ENCODE results near the gene TUBA4A. TPM values are rescaled to one million over a fixed set of nuclear protein-coding genes. Genes with fewer than 3 reads are reported as not detected.
"Not testable (repeated sequence)": the region's sequence is repeated elsewhere in the genome, so short reads cannot be mapped to it uniquely, and the experiment has no call there.

The TUBA4A gene
- total and polyA plus RNA-seq, 4 donors: 15.6 to 82.1 (median 43.0) TPM

GRCh38 chr2:219205981-219206327 is 47.8 kb downstream of the TUBA4A start:
- WGBS, 2 donors: 15 to 20% methylated on average over 7 of the region's 7 CpGs

GRCh38 chr2:219205165-219205538 is 48.6 kb downstream of the TUBA4A start:
- WGBS, 2 donors: 86 to 91% methylated on average over 5 of the region's 5 CpGs
- Histone ChIP-seq H3K36me3 (ENCODE audit: control insufficient read depth in 4 of 4, insufficient read depth in 4 of 4, low read length in 4 of 4) (peaks cover 3 to 15% (median 13%) of the 10 kb centered on the region in 4 donors), H3K27ac (ENCODE audit: low read depth in 1 of 2, low read length in 1 of 2) (no peak overlapping the region), H3K4me3 (no peak overlapping the region), H3K9me3 (ENCODE audit: control insufficient read depth in 4 of 4, insufficient read depth in 3 of 4, low read length in 3 of 4) (no peaks in the 10 kb centered on the region), H3K27me3 (ENCODE audit: control insufficient read depth in 3 of 3, insufficient read depth in 3 of 3, low read length in 2 of 3) (no peaks in the 10 kb centered on the region), H3K9ac (ENCODE audit: insufficient read depth in 1 of 2, low read length in 2 of 2) (no peak overlapping the region), H3K4me1 (ENCODE audit: control insufficient read depth in 5 of 5, insufficient read depth in 5 of 5, low read length in 5 of 5) (peaks cover 0 to 22% (median 12%) of the 10 kb centered on the region in 5 donors)
- DNase-seq (no peak), ATAC-seq (ENCODE audit: insufficient read depth, low FRiP score) (no peak)
- TF ChIP-seq CTCF (IDR thresholded peaks at IDR 0.05; ENCODE audit: control extremely low read depth, extremely low read depth): no peak

More at GRCh38 chr2:219205981-219206327, 47.8 kb downstream of the TUBA4A start:
- no peak for DNase-seq
- ATAC-seq (ENCODE audit: insufficient read depth, low FRiP score): no peak
- Histone ChIP-seq H3K4me3 (peak overlapping the region; percentile 44), H3K9me3 (ENCODE audit: control insufficient read depth in 4 of 4, insufficient read depth in 3 of 4, low read length in 3 of 4) (no peaks in the 10 kb centered on the region), H3K27me3 (ENCODE audit: control insufficient read depth in 3 of 3, insufficient read depth in 3 of 3, low read length in 2 of 3) (no peaks in the 10 kb centered on the region), H3K36me3 (ENCODE audit: control insufficient read depth in 4 of 4, insufficient read depth in 4 of 4, low read length in 4 of 4) (peaks cover 4 to 15% (median 15%) of the 10 kb centered on the region in 4 donors), H3K9ac (ENCODE audit: insufficient read depth in 1 of 2, low read length in 2 of 2) (peak overlapping the region; percentile 95 to 97), H3K4me1 (ENCODE audit: control insufficient read depth in 5 of 5, insufficient read depth in 5 of 5, low read length in 5 of 5) (peaks cover 0 to 22% (median 12%) of the 10 kb centered on the region in 5 donors), H3K27ac (ENCODE audit: low read depth in 1 of 2, low read length in 1 of 2) (peak overlapping the region; percentile 79 to 93)
- TF ChIP-seq CTCF (IDR thresholded peaks at IDR 0.05; ENCODE audit: control extremely low read depth, extremely low read depth): no peak

- WGBS, 2 donors: 91 to 95% methylated on average over 7 of the region's 7 CpGs
- ATAC-seq (ENCODE audit: insufficient read depth, low FRiP score) (no peak), DNase-seq (no peak)
- Histone ChIP-seq H3K27ac (ENCODE audit: low read depth in 1 of 2, low read length in 1 of 2) (no peak overlapping the region), H3K9me3 (ENCODE audit: control insufficient read depth in 4 of 4, insufficient read depth in 3 of 4, low read length in 3 of 4) (no peaks in the 10 kb centered on the region), H3K36me3 (ENCODE audit: control insufficient read depth in 4 of 4, insufficient read depth in 4 of 4, low read length in 4 of 4) (peaks cover 0 to 12% (median 10%) of the 10 kb centered on the region in 4 donors), H3K4me3 (no peak overlapping the region), H3K27me3 (ENCODE audit: control insufficient read depth in 3 of 3, insufficient read depth in 3 of 3, low read length in 2 of 3) (no peaks in the 10 kb centered on the region), H3K4me1 (ENCODE audit: control insufficient read depth in 5 of 5, insufficient read depth in 5 of 5, low read length in 5 of 5) (peaks cover 0 to 22% (median 12%) of the 10 kb centered on the region in 5 donors), H3K9ac (ENCODE audit: insufficient read depth in 1 of 2, low read length in 2 of 2) (no peak overlapping the region)
- TF ChIP-seq CTCF (IDR thresholded peaks at IDR 0.05; ENCODE audit: control extremely low read depth, extremely low read depth): no peak
Measured at GRCh38 chr2:219204425-219205164, 49.1 kb downstream of the TUBA4A start.

- 88% methylated on average over 16 to 21 of the region's 21 CpGs for WGBS, 2 donors
- H3K27me3 ChIP-seq (ENCODE audit: control insufficient read depth in 3 of 3, insufficient read depth in 3 of 3, low read length in 2 of 3); DNase-seq; H3K36me3 ChIP-seq (ENCODE audit: control insufficient read depth in 4 of 4, insufficient read depth in 4 of 4, low read length in 4 of 4); H3K9ac ChIP-seq (ENCODE audit: insufficient read depth in 1 of 2, low read length in 2 of 2); H3K4me1 ChIP-seq (ENCODE audit: control insufficient read depth in 5 of 5, insufficient read depth in 5 of 5, low read length in 5 of 5); H3K9me3 ChIP-seq (ENCODE audit: control insufficient read depth in 4 of 4, insufficient read depth in 3 of 4, low read length in 3 of 4); ATAC-seq (ENCODE audit: insufficient read depth, low FRiP score); H3K4me3 ChIP-seq; H3K27ac ChIP-seq (ENCODE audit: low read depth in 1 of 2, low read length in 1 of 2): not testable (repeated sequence)
Measured at GRCh38 chr2:219201331-219201730, 52.4 kb downstream of the TUBA4A start.

- not testable (repeated sequence) for DNase-seq; H3K4me1 ChIP-seq (ENCODE audit: control insufficient read depth in 5 of 5, insufficient read depth in 5 of 5, low read length in 5 of 5); H3K4me3 ChIP-seq; ATAC-seq (ENCODE audit: insufficient read depth, low FRiP score); H3K27ac ChIP-seq (ENCODE audit: low read depth in 1 of 2, low read length in 1 of 2); H3K9ac ChIP-seq (ENCODE audit: insufficient read depth in 1 of 2, low read length in 2 of 2); H3K9me3 ChIP-seq (ENCODE audit: control insufficient read depth in 4 of 4, insufficient read depth in 3 of 4, low read length in 3 of 4); H3K27me3 ChIP-seq (ENCODE audit: control insufficient read depth in 3 of 3, insufficient read depth in 3 of 3, low read length in 2 of 3); H3K36me3 ChIP-seq (ENCODE audit: control insufficient read depth in 4 of 4, insufficient read depth in 4 of 4, low read length in 4 of 4)
- 85 to 86% methylated on average over 24 to 25 of the region's 26 CpGs for WGBS, 2 donors
Measured at GRCh38 chr2:219200502-219201326, 53.0 kb downstream of the TUBA4A start.

Data from lung (tissue), 12 donors.